ENCODE measurements around the gene OR2V2.

GRCh38 chr5:181124526-181124925, 22.9 kb upstream of the OR2V2 start:
- no peak for TF ChIP-seq CTCF (IDR thresholded peaks at IDR 0.05)
- TF ChIP-seq POLR2A (IDR thresholded peaks at IDR 0.05), result no peak
